Kidney (tissue), 14 donors: Measurements from ENCODE around the gene VAT1L. TPM values are rescaled to one million over a fixed set of nuclear protein-coding genes. Genes with fewer than 3 reads are reported as not detected.

Source experiments
- DNase-seq, 5 donors: peaks; one replicate each; pipeline ENCODE4 v3.0.0-alpha.2; 2013 to 2020
- FAIRE-seq: peaks from 2 replicates; lab custom pipeline; 2012; peaks lifted over from hg19 to GRCh38; lab: Jason Lieb, UNC
- H3K27ac ChIP-seq, 2 donors: one replicate each; pipeline ENCODE4 v1.7.0; 2013; ENCODE audit warnings: low read depth in 2 of 2, low read length in 2 of 2, inconsistent platforms in 1 of 2
- H3K27me3 ChIP-seq: one replicate; pipeline ENCODE4 v1.7.1; 2013; ENCODE audit warnings: low read length, inconsistent platforms; ENCODE audit not compliant: control insufficient read depth, insufficient read depth
- H3K36me3 ChIP-seq, 3 donors: one replicate each; pipeline versions ENCODE4 v1.7.0 to v1.7.1; 2013; ENCODE audit warnings: low read length in 3 of 3, control low read depth in 1 of 3, inconsistent platforms in 1 of 3; ENCODE audit not compliant: insufficient read depth in 3 of 3, control insufficient read depth in 2 of 3
- H3K4me1 ChIP-seq, 3 donors: one replicate each; pipeline versions ENCODE4 v1.7.0 to v1.7.1; 2013; ENCODE audit warnings: low read length in 3 of 3, inconsistent platforms in 1 of 3, low read depth in 1 of 3; ENCODE audit not compliant: control insufficient read depth in 2 of 3, insufficient read depth in 2 of 3
- H3K4me3 ChIP-seq, 3 donors: one replicate each; pipeline versions ENCODE4 v1.7.0 to v1.8.1; 2013; ENCODE audit warnings: low read length in 3 of 3, control low read depth in 1 of 3, inconsistent platforms in 1 of 3
- H3K9ac ChIP-seq, 3 donors: one replicate each; pipeline versions ENCODE4 v1.7.0 to v1.7.1; 2013; ENCODE audit warnings: low read length in 3 of 3, control low read depth in 1 of 3, inconsistent platforms in 1 of 3
- H3K9me3 ChIP-seq, 3 donors: one replicate each; pipeline versions ENCODE4 v1.7.0 to v1.7.1; 2013; ENCODE audit warnings: low read length in 3 of 3, control low read depth in 1 of 3, inconsistent platforms in 1 of 3; ENCODE audit not compliant: control insufficient read depth in 2 of 3, insufficient read depth in 1 of 3
- intact Hi-C: fragments of 100-400 bp; cut with DNase I; formaldehyde crosslinking; loops from one replicate; pipeline ENCODE4 v1.11.1; 2022
- polyA plus RNA-seq: library from polyadenylated mRNA; stranded (reverse); fragments of 350-450 nt; fragmentation: Illumina TruSeq; extraction: RNeasy Lipid Tissue Mini Kit (QIAGEN cat#74804); gene quantifications from one replicate; pipeline ENCODE4 v1.2.3, GENCODE V29; 2014; ENCODE audit warnings: low read depth, low replicate concordance; ENCODE audit not compliant: insufficient read depth
- total RNA-seq: library from RNA; stranded (reverse); fragmentation: NEBNext Ultra II Directional; extraction: Animal tissue kit (Norgen Biotek cat#: 25700); gene quantifications from one replicate; pipeline ENCODE4 v1.2.1, GENCODE V29; 2021
- TF ChIP-seq, protein P1 (sequence below): IDR thresholded peaks from 3 replicates; pipeline ENCODE4 v1.5.1; 2012; ENCODE audit warnings: mild to moderate bottlenecking, moderate library complexity, borderline replicate concordance; ENCODE audit not compliant: insufficient read depth; ENCODE audit errors: extremely low read depth
- donor health status: control.
- donor health status: control.
- donor health status: control.
- donor health status: control.
- donor health status: control.
- donor health status: DM: yes; HTN: yes; CAD: no.
- donor health status: Normal renal cell carcinoma (clear cell type).

VAT1L gene
- total and polyA plus RNA-seq, 2 donors from 2014 or later: 0.85 to 4.5 TPM

DNA sequence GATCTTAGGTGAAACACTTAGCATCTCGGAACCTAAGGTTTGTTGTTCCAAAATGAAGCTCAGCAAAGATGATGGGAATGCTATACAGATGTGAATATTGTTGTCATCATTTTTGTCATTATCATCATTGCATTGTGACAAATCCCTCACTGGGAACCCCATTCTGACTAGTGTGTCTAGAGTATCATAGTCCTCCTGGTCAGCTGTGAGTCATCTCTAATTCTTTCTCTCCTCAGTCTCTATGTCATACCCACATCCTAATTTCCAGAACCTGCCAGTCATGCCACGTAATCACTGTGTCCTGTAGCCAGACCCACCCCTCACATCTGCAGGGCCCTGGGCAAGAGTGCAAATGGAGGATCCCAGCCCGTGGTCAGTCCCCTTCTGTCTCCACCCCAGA lies 173.4 kb downstream of the VAT1L start:
- DNase-seq (no peak), FAIRE-seq (no peak)
- Histone ChIP-seq H3K36me3 (no peaks in the 10 kb centered on the region), H3K9me3 (no peaks in the 10 kb centered on the region), H3K9ac (no peak overlapping the region), H3K27ac (no peak overlapping the region), H3K4me1 (no peaks in the 10 kb centered on the region), H3K27me3 (no peaks in the 10 kb centered on the region), H3K4me3 (no peak overlapping the region)
- TF ChIP-seq, protein P1, sequence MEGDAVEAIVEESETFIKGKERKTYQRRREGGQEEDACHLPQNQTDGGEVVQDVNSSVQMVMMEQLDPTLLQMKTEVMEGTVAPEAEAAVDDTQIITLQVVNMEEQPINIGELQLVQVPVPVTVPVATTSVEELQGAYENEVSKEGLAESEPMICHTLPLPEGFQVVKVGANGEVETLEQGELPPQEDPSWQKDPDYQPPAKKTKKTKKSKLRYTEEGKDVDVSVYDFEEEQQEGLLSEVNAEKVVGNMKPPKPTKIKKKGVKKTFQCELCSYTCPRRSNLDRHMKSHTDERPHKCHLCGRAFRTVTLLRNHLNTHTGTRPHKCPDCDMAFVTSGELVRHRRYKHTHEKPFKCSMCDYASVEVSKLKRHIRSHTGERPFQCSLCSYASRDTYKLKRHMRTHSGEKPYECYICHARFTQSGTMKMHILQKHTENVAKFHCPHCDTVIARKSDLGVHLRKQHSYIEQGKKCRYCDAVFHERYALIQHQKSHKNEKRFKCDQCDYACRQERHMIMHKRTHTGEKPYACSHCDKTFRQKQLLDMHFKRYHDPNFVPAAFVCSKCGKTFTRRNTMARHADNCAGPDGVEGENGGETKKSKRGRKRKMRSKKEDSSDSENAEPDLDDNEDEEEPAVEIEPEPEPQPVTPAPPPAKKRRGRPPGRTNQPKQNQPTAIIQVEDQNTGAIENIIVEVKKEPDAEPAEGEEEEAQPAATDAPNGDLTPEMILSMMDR: no peak
- intact Hi-C loops: no loop called here

DNA sequence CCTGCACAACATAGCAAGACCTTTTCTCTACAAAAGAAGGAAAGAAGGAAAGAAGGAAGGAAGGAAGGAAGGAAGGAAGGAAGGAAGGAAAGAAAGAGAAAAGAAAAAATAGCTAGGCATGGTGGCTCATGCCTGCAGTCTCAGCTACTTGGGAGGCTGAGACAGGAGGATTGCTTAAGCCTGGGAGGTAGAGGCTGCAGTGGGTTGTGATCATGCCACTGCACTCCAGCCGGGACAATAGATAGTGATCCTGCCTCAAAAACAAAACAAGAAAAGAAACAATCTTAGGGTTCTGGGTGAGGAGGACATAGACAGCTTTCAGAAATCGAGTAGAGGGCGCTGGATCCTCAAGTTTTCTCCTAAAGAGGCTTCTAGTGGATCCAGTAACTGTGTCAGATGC lies 174.3 kb downstream of the VAT1L start:
- H3K27ac ChIP-seq: no peak overlapping the region
- intact Hi-C loops: no loop called here
- no peak for FAIRE-seq

DNA sequence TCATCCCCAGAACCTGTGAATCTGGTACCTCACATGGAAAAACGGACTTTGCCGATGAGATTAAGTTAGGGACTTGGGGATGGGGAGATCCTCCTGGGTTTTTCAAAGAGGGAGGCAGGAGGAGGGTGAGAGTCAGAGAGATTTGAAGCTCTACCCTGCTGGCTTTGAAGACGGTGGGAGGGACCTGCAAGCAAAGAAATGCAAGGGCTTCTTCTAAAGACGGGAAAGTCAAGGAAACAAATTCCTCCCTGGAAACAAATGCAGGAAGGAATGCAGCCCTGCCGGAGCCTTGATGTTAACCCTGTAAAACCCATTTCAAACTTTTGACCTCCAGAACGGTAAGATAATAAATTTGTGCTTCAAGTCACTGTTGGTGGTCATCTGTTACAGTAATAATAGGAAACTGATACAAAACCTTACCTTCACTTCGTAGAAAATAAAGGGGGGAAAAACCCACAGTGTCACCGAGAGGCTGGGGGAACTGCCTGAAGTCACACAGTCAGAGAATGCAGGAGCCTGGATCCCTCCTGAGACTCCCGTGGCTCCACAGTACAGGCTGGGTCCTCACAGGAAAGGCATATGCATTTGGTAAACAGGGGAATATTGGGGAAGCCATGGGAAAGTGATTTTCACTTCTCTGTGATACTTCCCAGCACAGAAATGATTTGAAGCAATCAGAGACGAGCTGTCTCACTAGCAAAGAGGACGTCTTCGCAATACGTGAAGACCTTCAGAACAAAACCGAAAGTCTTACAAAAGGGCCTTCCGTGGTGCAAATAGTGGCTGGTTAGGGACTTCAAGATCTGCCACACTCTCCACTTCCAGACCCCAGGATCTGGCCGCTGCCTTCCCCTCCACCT lies 175.1 kb downstream of the VAT1L start:
- Histone ChIP-seq H3K36me3 (no peaks in the 10 kb centered on the region), H3K4me1 (no peaks in the 10 kb centered on the region), H3K27ac (no peak overlapping the region), H3K27me3 (no peaks in the 10 kb centered on the region), H3K9me3 (no peaks in the 10 kb centered on the region), H3K4me3 (no peak overlapping the region), H3K9ac (no peak overlapping the region)
- TF ChIP-seq, protein P1: no peak
- DNase-seq (peak in 1 of 5 donors; percentile 22), FAIRE-seq (no peak)
- intact Hi-C loops: no loop called here

More for the DNA sequence above, 174.3 kb downstream of the VAT1L start:
- Histone ChIP-seq H3K36me3 (no peaks in the 10 kb centered on the region), H3K9ac (no peak overlapping the region), H3K9me3 (no peaks in the 10 kb centered on the region), H3K4me1 (no peaks in the 10 kb centered on the region), H3K4me3 (no peak overlapping the region), H3K27me3 (no peaks in the 10 kb centered on the region)
- no peak for DNase-seq
- TF ChIP-seq, protein P1: no peak
